H9 (cell line): Measurements from ENCODE around the gene MT2A. TPM values are rescaled to one million over a fixed set of nuclear protein-coding genes. Genes with fewer than 3 reads are reported as not detected.

Source experiments
- DNase-seq: peaks from one replicate; pipeline ENCODE4 v3.0.0-alpha.2; 2017
- H2AFZ ChIP-seq: one replicate; pipeline ENCODE4 v1.6.1; 2013; ENCODE audit warnings: mild to moderate bottlenecking, low read length, control low read depth, moderate library complexity
- H2AK5ac ChIP-seq: 2 replicates; pipeline ENCODE4 v1.6.1; 2013; ENCODE audit warnings: low read length, control low read depth, mixed read lengths; ENCODE audit not compliant: insufficient read length
- H2BK120ac ChIP-seq: one replicate; pipeline ENCODE4 v1.6.1; 2013; ENCODE audit warnings: low read depth, mild to moderate bottlenecking, low read length, control low read depth, inconsistent platforms; ENCODE audit not compliant: poor library complexity, severe bottlenecking
- H2BK12ac ChIP-seq: 2 replicates; pipeline ENCODE4 v1.6.1; 2013; ENCODE audit warnings: low read length, control low read depth, mixed read lengths, low read depth; ENCODE audit not compliant: insufficient read length
- H2BK15ac ChIP-seq: 2 replicates; pipeline ENCODE4 v1.6.1; 2013; ENCODE audit warnings: low read depth, low read length, control low read depth
- H2BK20ac ChIP-seq: one replicate; pipeline ENCODE4 v1.6.1; 2013; ENCODE audit warnings: low read depth, mild to moderate bottlenecking, low read length, control low read depth, inconsistent platforms; ENCODE audit not compliant: poor library complexity, severe bottlenecking
- H2BK5ac ChIP-seq: 2 replicates; pipeline ENCODE4 v1.6.1; 2013; ENCODE audit warnings: low read length, control low read depth, mixed read lengths; ENCODE audit not compliant: insufficient read length
- H3K14ac ChIP-seq: 2 replicates; pipeline ENCODE4 v1.6.1; 2013; ENCODE audit warnings: low read length, control low read depth; ENCODE audit not compliant: insufficient read depth
- H3K18ac ChIP-seq: 2 replicates; pipeline ENCODE4 v1.6.1; 2013; ENCODE audit warnings: low read depth, mild to moderate bottlenecking, mixed read lengths, low read length, control low read depth; ENCODE audit not compliant: insufficient read length
- H3K23ac ChIP-seq: 2 replicates; pipeline ENCODE4 v1.6.1; 2013; ENCODE audit warnings: low read length, control low read depth, mixed read lengths, low read depth; ENCODE audit not compliant: insufficient read length
- H3K23me2 ChIP-seq: 2 replicates; pipeline ENCODE4 v1.6.1; 2013; ENCODE audit warnings: low read depth, mild to moderate bottlenecking, mixed read lengths, low read length, control low read depth; ENCODE audit not compliant: insufficient read length, poor library complexity, severe bottlenecking
- H3K27ac ChIP-seq: 2 replicates; pipeline ENCODE4 v1.5.1; 2013; ENCODE audit warnings: low read length, control low read depth, mixed read lengths, low read depth; ENCODE audit not compliant: insufficient read length
- H3K27me3 ChIP-seq: 2 replicates; pipeline ENCODE4 v1.6.1; 2013; ENCODE audit warnings: low read length, control low read depth, inconsistent platforms; ENCODE audit not compliant: insufficient read depth
- H3K4ac ChIP-seq: 2 replicates; pipeline ENCODE4 v1.6.1; 2013; ENCODE audit warnings: low read depth, mild to moderate bottlenecking, control low read depth, inconsistent platforms, low read length, moderate library complexity
- H3K4me1 ChIP-seq: 2 replicates; pipeline ENCODE4 v1.6.1; 2013; ENCODE audit warnings: low read length, control low read depth, inconsistent platforms; ENCODE audit not compliant: insufficient read depth
- H3K4me2 ChIP-seq: 2 replicates; pipeline ENCODE4 v1.6.1; 2013; ENCODE audit warnings: low read length, control low read depth, mixed read lengths; ENCODE audit not compliant: insufficient read length, insufficient read depth
- H3K56ac ChIP-seq: 2 replicates; pipeline ENCODE4 v1.6.1; 2013; ENCODE audit warnings: low read depth, mild to moderate bottlenecking, mixed read lengths, low read length, control low read depth; ENCODE audit not compliant: insufficient read length
- H3K79me1 ChIP-seq: 2 replicates; pipeline ENCODE4 v1.6.1; 2013; ENCODE audit warnings: low read depth, mild to moderate bottlenecking, moderate library complexity, low read length, control low read depth, inconsistent platforms; ENCODE audit not compliant: insufficient read depth, poor library complexity, severe bottlenecking
- H3K79me2 ChIP-seq: 2 replicates; pipeline ENCODE4 v1.6.1; 2013; ENCODE audit warnings: low read length, control low read depth, inconsistent platforms; ENCODE audit not compliant: insufficient read depth
- H3K9ac ChIP-seq: 2 replicates; pipeline ENCODE4 v1.6.1; 2013; ENCODE audit warnings: low read length, control low read depth, mixed read lengths; ENCODE audit not compliant: insufficient read length; ENCODE audit errors: extremely low read depth
- H3K9me3 ChIP-seq: one replicate; pipeline ENCODE4 v1.6.1; 2013; ENCODE audit warnings: low read depth, low read length, inconsistent platforms; ENCODE audit not compliant: control insufficient read depth
- H3T11ph ChIP-seq: one replicate; pipeline ENCODE4 v1.6.1; 2013; ENCODE audit warnings: mild to moderate bottlenecking, low read length, control low read depth, inconsistent platforms
- H4K20me1 ChIP-seq: one replicate; pipeline ENCODE4 v1.6.1; 2013; ENCODE audit not compliant: control insufficient read depth, insufficient read length, insufficient read depth
- H4K5ac ChIP-seq: 2 replicates; pipeline ENCODE4 v1.6.1; 2013; ENCODE audit warnings: low read depth, mild to moderate bottlenecking, mixed read lengths, low read length, control low read depth; ENCODE audit not compliant: insufficient read length
- H4K8ac ChIP-seq: replicated peaks from 2 replicates; pipeline ENCODE4 v1.6.1; 2013; ENCODE audit warnings: low read length, control low read depth, mixed read lengths, low read depth; ENCODE audit not compliant: insufficient read length
- H4K91ac ChIP-seq: 2 replicates; pipeline ENCODE4 v1.6.1; 2013; ENCODE audit warnings: low read depth, mild to moderate bottlenecking, moderate library complexity, mixed read lengths, low read length, control low read depth; ENCODE audit not compliant: insufficient read length
- H3K27ac Mint-ChIP-seq, 3 experiments: 2 replicates in 2 of 3; 3 replicates in 1 of 3; pipeline ENCODE4 v1.8.0; 2020 to 2021; ENCODE audit warnings: mixed read lengths in 3 of 3, mild to moderate bottlenecking in 1 of 3, moderate library complexity in 1 of 3
- H3K27me3 Mint-ChIP-seq: 2 replicates; pipeline ENCODE4 v1.8.0; 2021; ENCODE audit warnings: low read depth, mild to moderate bottlenecking, moderate library complexity, mixed read lengths
- H3K36me3 Mint-ChIP-seq, 3 experiments: 2 replicates in 2 of 3; 3 replicates in 1 of 3; pipeline ENCODE4 v1.8.0; 2020 to 2021; ENCODE audit warnings: low read depth in 3 of 3, mixed read lengths in 3 of 3; ENCODE audit not compliant: insufficient read depth in 1 of 3
- H3K4me1 Mint-ChIP-seq, 2 experiments: 2 replicates each; pipeline ENCODE4 v1.8.0; 2020; ENCODE audit warnings: mixed read lengths in 2 of 2
- H3K4me3 Mint-ChIP-seq, 2 experiments: 2 replicates in 1 of 2; 3 replicates in 1 of 2; pipeline ENCODE4 v1.8.0; 2020 to 2021; ENCODE audit warnings: mild to moderate bottlenecking in 2 of 2, mixed read lengths in 2 of 2, moderate library complexity in 1 of 2
- H3K9me3 Mint-ChIP-seq, 2 experiments: 2 replicates in 1 of 2; 3 replicates in 1 of 2; pipeline ENCODE4 v1.8.0; 2020; ENCODE audit warnings: mild to moderate bottlenecking in 2 of 2, mixed read lengths in 2 of 2, moderate library complexity in 1 of 2
- WGBS: extraction: QIAGEN DNeasy Blood & Tissue Kit; methylation state at CpG from one replicate; pipeline ENCODE4 v1.1.7; 2013; ENCODE audit warnings: missing lambda C conversion rate, low lambda C conversion rate, mixed read lengths; ENCODE audit not compliant: insufficient read length; ENCODE audit errors: extremely low coverage; 5-methylcytosine and 5-hydroxymethylcytosine counted together
- total RNA-seq: library from RNA; stranded (reverse); gene quantifications from 2 replicates; pipeline ENCODE4 v1.2.1, GENCODE V29; 2021
- TF ChIP-seq, protein P1 (sequence below): fragments of 200-600 bp; sonication (generic); conservative IDR thresholded peaks from 3 replicates; pipeline ENCODE4 v1.8.0; 2021; ENCODE audit warnings: antibody characterized with exemption, mild to moderate bottlenecking

The MT2A gene
- total RNA-seq, 1 experiment from 2014 or later, result 63.1 TPM

DNA sequence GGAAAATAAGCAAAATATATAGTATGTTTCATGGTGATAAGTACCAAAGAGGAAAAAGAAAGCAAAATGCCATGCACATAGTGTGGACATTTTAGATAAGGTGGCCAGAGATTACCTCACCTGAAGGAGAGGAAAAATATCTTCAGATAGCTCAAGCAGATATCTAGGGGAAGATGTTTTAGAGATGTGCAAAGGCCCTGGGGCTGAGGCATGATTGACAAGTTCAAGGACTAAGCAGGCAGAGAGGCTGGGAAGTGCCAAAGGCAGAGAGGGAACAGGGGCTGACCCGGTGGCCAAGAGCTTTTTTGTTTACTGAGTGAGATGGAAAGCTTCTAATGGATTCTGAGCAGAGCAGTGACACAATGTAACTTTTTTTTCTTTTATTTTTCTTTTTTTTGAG is 47.9 kb upstream of the MT2A start:
- H2BK5ac ChIP-seq, result no peak overlapping the region
- Mint-ChIP-seq H3K4me1 (peaks cover 0 to 3% of the 10 kb centered on the region in 2 experiments; a peak in 2 of 4 replicates), H3K27me3 (peaks cover 27% of the 10 kb centered on the region)

More for the DNA sequence above, 47.9 kb upstream of the MT2A start:
- TF ChIP-seq, protein P1, sequence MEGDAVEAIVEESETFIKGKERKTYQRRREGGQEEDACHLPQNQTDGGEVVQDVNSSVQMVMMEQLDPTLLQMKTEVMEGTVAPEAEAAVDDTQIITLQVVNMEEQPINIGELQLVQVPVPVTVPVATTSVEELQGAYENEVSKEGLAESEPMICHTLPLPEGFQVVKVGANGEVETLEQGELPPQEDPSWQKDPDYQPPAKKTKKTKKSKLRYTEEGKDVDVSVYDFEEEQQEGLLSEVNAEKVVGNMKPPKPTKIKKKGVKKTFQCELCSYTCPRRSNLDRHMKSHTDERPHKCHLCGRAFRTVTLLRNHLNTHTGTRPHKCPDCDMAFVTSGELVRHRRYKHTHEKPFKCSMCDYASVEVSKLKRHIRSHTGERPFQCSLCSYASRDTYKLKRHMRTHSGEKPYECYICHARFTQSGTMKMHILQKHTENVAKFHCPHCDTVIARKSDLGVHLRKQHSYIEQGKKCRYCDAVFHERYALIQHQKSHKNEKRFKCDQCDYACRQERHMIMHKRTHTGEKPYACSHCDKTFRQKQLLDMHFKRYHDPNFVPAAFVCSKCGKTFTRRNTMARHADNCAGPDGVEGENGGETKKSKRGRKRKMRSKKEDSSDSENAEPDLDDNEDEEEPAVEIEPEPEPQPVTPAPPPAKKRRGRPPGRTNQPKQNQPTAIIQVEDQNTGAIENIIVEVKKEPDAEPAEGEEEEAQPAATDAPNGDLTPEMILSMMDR, result no peak
- Histone ChIP-seq H4K91ac (no peak overlapping the region), H3K18ac (no peak overlapping the region), H2BK15ac (no peak overlapping the region), H3K4ac (no peak overlapping the region), H2AK5ac (no peak overlapping the region), H2BK12ac (no peak overlapping the region), H3T11ph (no peak overlapping the region), H3K9me3 (no peaks in the 10 kb centered on the region), H4K8ac (no peak overlapping the region), H2BK20ac (no peak overlapping the region), H4K5ac (no peak overlapping the region), H3K4me1 (no peaks in the 10 kb centered on the region), H3K79me1 (no peaks in the 10 kb centered on the region), H3K4me2 (no peak overlapping the region), H4K20me1 (no peaks in the 10 kb centered on the region), H3K23me2 (no peaks in the 10 kb centered on the region), H3K79me2 (no peaks in the 10 kb centered on the region), H2BK120ac (no peak overlapping the region), H3K27me3 (no peaks in the 10 kb centered on the region), H3K23ac (no peak overlapping the region), H2AFZ (no peak overlapping the region), H3K27ac (no peak overlapping the region), H3K56ac (no peak overlapping the region), H3K14ac (no peak overlapping the region), H3K9ac (no peak overlapping the region)
- Mint-ChIP-seq H3K36me3 (no peaks in the 10 kb centered on the region), H3K4me3 (no peak overlapping the region), H3K27ac (no peak overlapping the region), H3K9me3 (no peaks in the 10 kb centered on the region)
- WGBS, result no CpG with 5 or more reads among the region's 1 CpG
- DNase-seq, result no peak
